ENCODE data around the gene SNHG17. TPM values are rescaled to one million over a fixed set of nuclear protein-coding genes. Genes with fewer than 3 reads are reported as not detected.
"Not testable (repeated sequence)": the region's sequence is repeated elsewhere in the genome, so short reads cannot be mapped to it uniquely, and the experiment has no call there.

The SNHG17 gene
- total RNA-seq, 1 donor from 2014 or later: 18.0 TPM

GRCh38 chr20:38437796-38438195, 2.7 kb upstream of the SNHG17 start:
- no peak for TF ChIP-seq CTCF (IDR thresholded peaks at IDR 0.05; ENCODE audit: unreplicated experiment)
- H3K9me3 Mint-ChIP-seq (ENCODE audit: unreplicated experiment): no peaks in the 10 kb centered on the region
- H3K4me3 Mint-ChIP-seq (ENCODE audit: unreplicated experiment): no peak overlapping the region
- no peak for DNase-seq (ENCODE audit: low spot score)
- no peak overlapping the region for H3K27ac Mint-ChIP-seq (ENCODE audit: unreplicated experiment)
- H3K4me1 Mint-ChIP-seq (ENCODE audit: unreplicated experiment): peaks cover 16% of the 10 kb centered on the region
- no peaks in the 10 kb centered on the region for H3K36me3 Mint-ChIP-seq (ENCODE audit: low read depth, unreplicated experiment)
- peaks cover 3% of the 10 kb centered on the region for H3K27me3 Mint-ChIP-seq (ENCODE audit: unreplicated experiment)

GRCh38 chr20:38435555-38435939, 419 bp upstream of the SNHG17 start:
- Mint-ChIP-seq H3K36me3 (ENCODE audit: low read depth, unreplicated experiment) (peaks cover 17% of the 10 kb centered on the region), H3K27ac (ENCODE audit: unreplicated experiment) (peak overlapping the region; percentile 64)

GRCh38 chr20:38434301-38434741, 807 bp downstream of the SNHG17 start:
- H3K27ac Mint-ChIP-seq (ENCODE audit: unreplicated experiment): peak overlapping the region; percentile 72
- TF ChIP-seq CTCF (IDR thresholded peaks at IDR 0.05; ENCODE audit: unreplicated experiment): no peak
- H3K4me3 Mint-ChIP-seq (ENCODE audit: unreplicated experiment): peak overlapping the region; percentile 96
- peaks cover 4% of the 10 kb centered on the region for H3K27me3 Mint-ChIP-seq (ENCODE audit: unreplicated experiment)
- peaks cover 23% of the 10 kb centered on the region for H3K36me3 Mint-ChIP-seq (ENCODE audit: low read depth, unreplicated experiment)
- no peaks in the 10 kb centered on the region for H3K9me3 Mint-ChIP-seq (ENCODE audit: unreplicated experiment)
- DNase-seq (ENCODE audit: low spot score): peak; percentile 22
- H3K4me1 Mint-ChIP-seq (ENCODE audit: unreplicated experiment): peaks cover 20% of the 10 kb centered on the region

More at GRCh38 chr20:38435555-38435939, 419 bp upstream of the SNHG17 start:
- peaks cover 4% of the 10 kb centered on the region for H3K27me3 Mint-ChIP-seq (ENCODE audit: unreplicated experiment)
- peak; percentile 11 for TF ChIP-seq CTCF (IDR thresholded peaks at IDR 0.05; ENCODE audit: unreplicated experiment)
- peaks cover 20% of the 10 kb centered on the region for H3K4me1 Mint-ChIP-seq (ENCODE audit: unreplicated experiment)
- DNase-seq (ENCODE audit: low spot score): no peak
- peak overlapping the region; percentile 96 for H3K4me3 Mint-ChIP-seq (ENCODE audit: unreplicated experiment)
- H3K9me3 Mint-ChIP-seq (ENCODE audit: unreplicated experiment): no peaks in the 10 kb centered on the region

- H3K4me3 Mint-ChIP-seq (ENCODE audit: unreplicated experiment): peak overlapping the region; percentile 96
- H3K27me3 Mint-ChIP-seq (ENCODE audit: unreplicated experiment): peaks cover 4% of the 10 kb centered on the region
- DNase-seq (ENCODE audit: low spot score): no peak
- H3K36me3 Mint-ChIP-seq (ENCODE audit: low read depth, unreplicated experiment): peaks cover 32% of the 10 kb centered on the region
- peaks cover 20% of the 10 kb centered on the region for H3K4me1 Mint-ChIP-seq (ENCODE audit: unreplicated experiment)
- TF ChIP-seq CTCF (IDR thresholded peaks at IDR 0.05; ENCODE audit: unreplicated experiment): no peak
- no peaks in the 10 kb centered on the region for H3K9me3 Mint-ChIP-seq (ENCODE audit: unreplicated experiment)
- H3K27ac Mint-ChIP-seq (ENCODE audit: unreplicated experiment): peak overlapping the region; percentile 52
Observed at GRCh38 chr20:38433304-38433972, 1.7 kb downstream of the SNHG17 start.

- peaks cover 36% of the 10 kb centered on the region for H3K36me3 Mint-ChIP-seq (ENCODE audit: low read depth, unreplicated experiment)
- not testable (repeated sequence) for H3K9me3 Mint-ChIP-seq (ENCODE audit: unreplicated experiment); DNase-seq (ENCODE audit: low spot score); H3K27ac Mint-ChIP-seq (ENCODE audit: unreplicated experiment); H3K27me3 Mint-ChIP-seq (ENCODE audit: unreplicated experiment)
- H3K4me1 Mint-ChIP-seq (ENCODE audit: unreplicated experiment): peaks cover 20% of the 10 kb centered on the region
- peak overlapping the region; percentile 96 for H3K4me3 Mint-ChIP-seq (ENCODE audit: unreplicated experiment)
Observed at GRCh38 chr20:38432870-38433269, 2.3 kb downstream of the SNHG17 start.

Data from endothelial cell (in vitro differentiated cells).